ENCODE results near the gene RASGRF1. TPM values are rescaled to one million over a fixed set of nuclear protein-coding genes. Genes with fewer than 3 reads are reported as not detected.

RASGRF1 gene
- total and polyA plus RNA-seq, 2 donors (not counting 1 experiment from before 2014, with no cell fraction given) = 1.0 to 9.4 TPM

DNA sequence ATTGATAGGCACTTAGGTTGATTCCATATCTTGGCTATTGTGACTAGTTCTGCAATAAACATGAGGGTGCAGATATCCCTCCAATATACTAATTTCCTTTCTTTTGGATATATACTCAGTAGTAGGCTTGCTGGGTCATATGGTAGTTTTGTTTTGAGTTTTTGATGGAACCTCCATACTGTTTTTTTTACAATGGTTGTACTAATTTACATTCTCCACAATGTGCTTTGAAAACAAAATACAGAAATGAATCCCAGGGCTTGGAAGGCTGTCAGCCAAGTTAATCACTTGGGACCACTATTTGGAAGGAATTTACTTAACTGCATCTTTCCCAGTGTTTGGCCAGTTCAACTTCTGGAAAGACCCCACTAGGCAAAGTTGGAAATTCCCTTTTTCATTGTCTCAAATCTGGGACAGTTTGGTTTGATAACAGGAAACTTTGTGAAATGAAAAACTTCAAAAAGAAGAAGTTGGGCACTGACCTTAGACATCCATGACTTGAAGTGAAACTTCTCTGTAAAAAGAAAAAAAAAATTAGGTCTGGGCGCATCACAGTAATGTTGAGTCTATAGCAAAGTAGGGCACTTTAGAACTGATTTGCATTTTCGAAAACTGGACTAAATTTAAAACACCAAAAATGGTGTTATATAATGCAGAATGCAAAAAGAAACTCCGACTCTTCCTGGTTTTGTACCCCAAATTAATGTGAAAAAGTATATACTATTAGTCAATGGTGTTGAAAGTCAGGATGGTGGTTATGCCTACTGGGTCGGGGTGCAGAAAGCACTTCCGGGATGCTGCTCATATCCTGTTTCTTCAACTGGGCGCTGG lies 151.7 kb downstream of the RASGRF1 start:
- Mint-ChIP-seq H3K27ac (peak overlapping the region; percentile 91), H3K27me3 (no peaks in the 10 kb centered on the region), H3K4me3 (peak overlapping the region; percentile 73), H3K9me3 (ENCODE audit: insufficient read depth) (no peaks in the 10 kb centered on the region), H3K4me1 (peaks cover 65% of the 10 kb centered on the region)
- intact Hi-C loops (cut with micrococcal nuclease) = loop anchor here (1.0 to 2.0 kb wide), 3 partner anchors 38 to 182 kb away; no protein-coding TSS in a partner anchor
- POLR2A ChIA-PET = interaction anchor here (0.6 to 1.8 kb wide), 3 partner anchors 44 to 65 kb away, joined by 3 to 6 read pairs (median 5); no protein-coding TSS in a partner anchor
- peak overlapping the region; percentile 46 for H3K9ac ChIP-seq (ENCODE audit: low read length)
- H3K4me2 ChIP-seq (replicated peaks; ENCODE audit: low read depth, low read length, poor library complexity, severe bottlenecking) = peak overlapping the region; percentile 67
- H3K4me1 ChIP-seq (ENCODE audit: control insufficient read depth in 2 of 2, insufficient read depth in 2 of 2, low read length in 2 of 2) = peaks cover 68 to 81% of the 10 kb centered on the region in 2 donors
- H4K20me1 ChIP-seq (ENCODE audit: control insufficient read depth, insufficient read depth, low read length, poor library complexity, severe bottlenecking) = no peaks in the 10 kb centered on the region
- H3K4me3 ChIP-seq (ENCODE audit: control extremely low read depth in 1 of 5, extremely low read depth in 1 of 5, insufficient read depth in 1 of 5, low read depth in 2 of 5, low read length in 4 of 5) = peak overlapping the region in 3 of 5 experiments; percentile 34 to 42 (median 35)
- H3K27me3 ChIP-seq (replicated peaks in 1 of 4; ENCODE audit: control extremely low read depth in 1 of 4, control insufficient read depth in 3 of 4, insufficient read depth in 4 of 4, low read length in 3 of 4) = no peaks in the 10 kb centered on the region
- peaks cover 32% of the 10 kb centered on the region for H3K79me2 ChIP-seq (ENCODE audit: control insufficient read depth, insufficient read depth, low read length)
- WGBS (ENCODE audit: insufficient coverage) = 7% methylated on average over 2 of the region's 6 CpGs
- H3K9me3 ChIP-seq (ENCODE audit: control extremely low read depth in 1 of 3, control insufficient read depth in 2 of 3, insufficient read depth in 1 of 3, low read length in 2 of 3) = peaks cover 0 to 11% (median 0%) of the 10 kb centered on the region in 3 donors
- DNase-seq (peak; percentile 86), ATAC-seq (ENCODE audit: low read depth) (peak; percentile 82)
- H3K36me3 ChIP-seq (replicated peaks in 1 of 2; ENCODE audit: control extremely low read depth in 1 of 2, control insufficient read depth in 1 of 2, extremely low read depth in 1 of 2, insufficient read depth in 2 of 2, low read length in 1 of 2) = peaks cover 0 to 32% of the 10 kb centered on the region in 2 experiments
- no peak overlapping the region for H2AFZ ChIP-seq (ENCODE audit: insufficient read depth, low read depth, low read length, poor library complexity, severe bottlenecking)
- H3K27ac ChIP-seq (ENCODE audit: low read length in 2 of 2) = peak overlapping the region; percentile 84 to 86
- CTCF ChIA-PET = interaction anchor here (0.6 to 4.1 kb wide), 4 partner anchors 30 to 87 kb away, joined by 3 to 26 read pairs (median 8); no protein-coding TSS in a partner anchor
- TF ChIP-seq, protein P1, sequence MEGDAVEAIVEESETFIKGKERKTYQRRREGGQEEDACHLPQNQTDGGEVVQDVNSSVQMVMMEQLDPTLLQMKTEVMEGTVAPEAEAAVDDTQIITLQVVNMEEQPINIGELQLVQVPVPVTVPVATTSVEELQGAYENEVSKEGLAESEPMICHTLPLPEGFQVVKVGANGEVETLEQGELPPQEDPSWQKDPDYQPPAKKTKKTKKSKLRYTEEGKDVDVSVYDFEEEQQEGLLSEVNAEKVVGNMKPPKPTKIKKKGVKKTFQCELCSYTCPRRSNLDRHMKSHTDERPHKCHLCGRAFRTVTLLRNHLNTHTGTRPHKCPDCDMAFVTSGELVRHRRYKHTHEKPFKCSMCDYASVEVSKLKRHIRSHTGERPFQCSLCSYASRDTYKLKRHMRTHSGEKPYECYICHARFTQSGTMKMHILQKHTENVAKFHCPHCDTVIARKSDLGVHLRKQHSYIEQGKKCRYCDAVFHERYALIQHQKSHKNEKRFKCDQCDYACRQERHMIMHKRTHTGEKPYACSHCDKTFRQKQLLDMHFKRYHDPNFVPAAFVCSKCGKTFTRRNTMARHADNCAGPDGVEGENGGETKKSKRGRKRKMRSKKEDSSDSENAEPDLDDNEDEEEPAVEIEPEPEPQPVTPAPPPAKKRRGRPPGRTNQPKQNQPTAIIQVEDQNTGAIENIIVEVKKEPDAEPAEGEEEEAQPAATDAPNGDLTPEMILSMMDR (IDR thresholded peaks at IDR 0.05) = no peak
- TF ChIP-seq EZH2 (IDR thresholded peaks at IDR 0.05; ENCODE audit: borderline replicate concordance, insufficient read depth, low read depth, low read length, poor library complexity, severe bottlenecking) = no peak

All from B cell (primary cell).